ENCODE results near the gene SLF2. TPM values are rescaled to one million over a fixed set of nuclear protein-coding genes. Genes with fewer than 3 reads are reported as not detected.

SLF2 gene
- total and polyA plus RNA-seq, 2 donors from 2014 or later, result 6.7 to 29.6 TPM

DNA sequence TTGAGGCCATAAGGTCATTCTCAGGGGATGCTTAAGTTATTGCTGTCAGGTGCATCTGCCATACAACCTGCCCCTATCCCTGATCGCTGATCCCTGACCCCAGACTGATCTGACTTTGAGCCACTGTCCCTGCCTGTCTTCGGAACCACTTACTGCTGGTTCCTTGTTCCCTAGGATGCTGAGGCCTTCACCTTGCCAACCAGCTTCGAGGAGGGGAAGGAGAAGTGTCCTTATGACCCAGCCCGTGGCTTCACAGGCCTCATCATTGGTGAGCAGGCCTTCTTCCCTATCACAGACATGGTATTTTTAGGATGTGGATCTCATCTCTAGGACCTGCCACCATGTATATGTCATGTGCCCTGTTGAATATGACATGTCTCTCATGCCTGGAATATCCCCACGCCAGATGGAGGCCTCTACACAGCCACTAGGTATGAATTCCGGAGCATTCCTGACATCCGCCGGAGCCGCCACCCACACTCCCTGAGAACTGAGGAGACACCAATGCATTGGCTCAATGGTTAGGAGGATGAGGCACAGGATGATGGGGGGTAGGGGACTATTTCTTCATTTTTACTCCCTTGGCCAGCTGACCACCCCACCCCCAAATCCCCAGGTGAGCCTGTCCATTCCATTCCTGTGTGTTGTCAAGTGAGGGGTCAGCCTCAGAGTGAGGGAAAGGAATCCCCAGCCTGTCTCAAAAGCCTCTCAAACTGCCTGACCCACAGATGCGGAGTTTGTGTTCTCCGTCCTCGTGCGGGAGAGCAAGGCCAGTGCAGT, 65.5 kb downstream of the SLF2 start:
- Histone ChIP-seq H3K27me3 (ENCODE audit: control insufficient read depth, insufficient read depth, low read length) (no peaks in the 10 kb centered on the region), H3K4me1 (ENCODE audit: control insufficient read depth in 2 of 3, insufficient read depth in 2 of 3, low read depth in 1 of 3, low read length in 3 of 3) (no peaks in the 10 kb centered on the region), H3K4me3 (ENCODE audit: low read length in 3 of 3) (no peak overlapping the region), H3K27ac (ENCODE audit: low read depth in 2 of 2, low read length in 2 of 2) (no peak overlapping the region), H3K9ac (ENCODE audit: low read length in 3 of 3) (no peak overlapping the region), H3K36me3 (ENCODE audit: control insufficient read depth in 2 of 3, insufficient read depth in 3 of 3, low read length in 3 of 3) (peaks cover 3 to 40% (median 24%) of the 10 kb centered on the region in 3 donors), H3K9me3 (ENCODE audit: control insufficient read depth in 2 of 3, insufficient read depth in 1 of 3, low read length in 3 of 3) (no peaks in the 10 kb centered on the region)
- intact Hi-C loops (cut with DNase I), result no loop called here
- no peak for FAIRE-seq
- TF ChIP-seq, protein P1, sequence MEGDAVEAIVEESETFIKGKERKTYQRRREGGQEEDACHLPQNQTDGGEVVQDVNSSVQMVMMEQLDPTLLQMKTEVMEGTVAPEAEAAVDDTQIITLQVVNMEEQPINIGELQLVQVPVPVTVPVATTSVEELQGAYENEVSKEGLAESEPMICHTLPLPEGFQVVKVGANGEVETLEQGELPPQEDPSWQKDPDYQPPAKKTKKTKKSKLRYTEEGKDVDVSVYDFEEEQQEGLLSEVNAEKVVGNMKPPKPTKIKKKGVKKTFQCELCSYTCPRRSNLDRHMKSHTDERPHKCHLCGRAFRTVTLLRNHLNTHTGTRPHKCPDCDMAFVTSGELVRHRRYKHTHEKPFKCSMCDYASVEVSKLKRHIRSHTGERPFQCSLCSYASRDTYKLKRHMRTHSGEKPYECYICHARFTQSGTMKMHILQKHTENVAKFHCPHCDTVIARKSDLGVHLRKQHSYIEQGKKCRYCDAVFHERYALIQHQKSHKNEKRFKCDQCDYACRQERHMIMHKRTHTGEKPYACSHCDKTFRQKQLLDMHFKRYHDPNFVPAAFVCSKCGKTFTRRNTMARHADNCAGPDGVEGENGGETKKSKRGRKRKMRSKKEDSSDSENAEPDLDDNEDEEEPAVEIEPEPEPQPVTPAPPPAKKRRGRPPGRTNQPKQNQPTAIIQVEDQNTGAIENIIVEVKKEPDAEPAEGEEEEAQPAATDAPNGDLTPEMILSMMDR (IDR thresholded peaks at IDR 0.05; ENCODE audit: borderline replicate concordance, extremely low read depth, insufficient read depth), result no peak
- DNase-seq, result peak in 1 of 5 donors; percentile 27

DNA sequence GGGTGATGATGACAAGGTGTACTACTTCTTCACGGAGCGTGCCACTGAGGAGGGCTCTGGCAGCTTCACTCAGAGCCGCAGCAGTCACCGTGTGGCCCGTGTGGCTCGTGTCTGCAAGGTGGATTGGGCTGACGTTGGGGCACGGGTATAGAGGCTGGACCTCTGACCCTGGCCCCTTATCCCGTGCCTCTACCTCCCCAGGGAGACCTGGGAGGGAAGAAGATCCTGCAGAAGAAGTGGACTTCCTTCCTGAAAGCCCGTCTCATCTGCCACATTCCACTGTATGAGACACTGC, 66.1 kb downstream of the SLF2 start:
- Histone ChIP-seq H3K27me3 (ENCODE audit: control insufficient read depth, insufficient read depth, low read length) (no peaks in the 10 kb centered on the region), H3K4me1 (ENCODE audit: control insufficient read depth in 2 of 3, insufficient read depth in 2 of 3, low read depth in 1 of 3, low read length in 3 of 3) (no peaks in the 10 kb centered on the region), H3K9me3 (ENCODE audit: control insufficient read depth in 2 of 3, insufficient read depth in 1 of 3, low read length in 3 of 3) (no peaks in the 10 kb centered on the region), H3K9ac (ENCODE audit: low read length in 3 of 3) (no peak overlapping the region), H3K36me3 (ENCODE audit: control insufficient read depth in 2 of 3, insufficient read depth in 3 of 3, low read length in 3 of 3) (peaks cover 3 to 40% (median 24%) of the 10 kb centered on the region in 3 donors), H3K27ac (ENCODE audit: low read depth in 2 of 2, low read length in 2 of 2) (no peak overlapping the region), H3K4me3 (ENCODE audit: low read length in 3 of 3) (no peak overlapping the region)
- no peak for DNase-seq
- intact Hi-C loops (cut with DNase I), result no loop called here
- no peak for FAIRE-seq
- TF ChIP-seq, protein P1 (IDR thresholded peaks at IDR 0.05; ENCODE audit: borderline replicate concordance, extremely low read depth, insufficient read depth), result no peak

DNA sequence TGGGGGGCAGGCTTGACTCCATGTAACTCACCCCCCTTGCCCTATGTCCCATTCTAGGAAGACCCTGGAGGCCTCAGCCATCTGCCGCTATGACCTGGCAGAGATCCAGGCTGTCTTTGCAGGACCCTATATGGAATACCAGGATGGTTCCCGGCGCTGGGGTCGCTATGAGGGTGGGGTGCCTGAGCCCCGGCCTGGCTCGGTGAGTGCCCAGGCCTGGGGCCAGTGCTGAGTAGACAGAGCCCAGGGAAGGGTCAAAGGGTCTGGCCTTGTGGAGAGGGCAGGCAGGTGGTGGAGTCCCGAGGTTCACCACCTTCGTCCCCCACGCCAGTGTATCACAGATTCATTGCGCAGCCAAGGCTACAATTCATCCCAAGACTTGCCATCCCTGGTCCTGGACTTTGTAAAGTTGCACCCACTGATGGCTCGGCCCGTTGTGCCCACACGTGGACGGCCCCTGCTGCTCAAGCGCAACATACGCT, 67.1 kb downstream of the SLF2 start:
- FAIRE-seq, result no peak
- Histone ChIP-seq H3K4me3 (ENCODE audit: low read length in 3 of 3) (no peak overlapping the region), H3K27me3 (ENCODE audit: control insufficient read depth, insufficient read depth, low read length) (no peaks in the 10 kb centered on the region), H3K4me1 (ENCODE audit: control insufficient read depth in 2 of 3, insufficient read depth in 2 of 3, low read depth in 1 of 3, low read length in 3 of 3) (no peaks in the 10 kb centered on the region), H3K9ac (ENCODE audit: low read length in 3 of 3) (no peak overlapping the region), H3K36me3 (ENCODE audit: control insufficient read depth in 2 of 3, insufficient read depth in 3 of 3, low read length in 3 of 3) (peaks cover 3 to 40% (median 24%) of the 10 kb centered on the region in 3 donors), H3K27ac (ENCODE audit: low read depth in 2 of 2, low read length in 2 of 2) (no peak overlapping the region), H3K9me3 (ENCODE audit: control insufficient read depth in 2 of 3, insufficient read depth in 1 of 3, low read length in 3 of 3) (no peaks in the 10 kb centered on the region)
- intact Hi-C loops (cut with DNase I), result no loop called here
- TF ChIP-seq, protein P1 (IDR thresholded peaks at IDR 0.05; ENCODE audit: borderline replicate concordance, extremely low read depth, insufficient read depth), result no peak
- peak in 2 of 5 donors; percentile 33 to 61 for DNase-seq

Data from kidney (tissue), 14 donors.